ENCODE data around the gene ZBTB17.
A peak's percentile ranks its signal among the peaks of the same experiment; 100 is the strongest.
"Not testable (repeated sequence)": the region's sequence is repeated elsewhere in the genome, so short reads cannot be mapped to it uniquely, and the experiment has no call there.

Gene ZBTB17

GRCh38 chr1:15985611-15986297 lies 9.9 kb upstream of the ZBTB17 start:
- peak in 1 of 2 experiments; percentile 23 for DNase-seq

GRCh38 chr1:15983275-15983674 lies 7.4 kb upstream of the ZBTB17 start:
- no peak for DNase-seq

- DNase-seq, result no peak
Observed at GRCh38 chr1:15981679-15982078, 5.8 kb upstream of the ZBTB17 start.

GRCh38 chr1:15977947-15978346 lies 2.0 kb upstream of the ZBTB17 start:
- not testable (repeated sequence) for DNase-seq

GRCh38 chr1:15975358-15975804 lies 520 bp downstream of the ZBTB17 start:
- DNase-seq, result peak; percentile 79 to 83

- peak; percentile 51 to 52 for DNase-seq
Observed at GRCh38 chr1:15974855-15975254, 1.0 kb downstream of the ZBTB17 start.

GRCh38 chr1:15973772-15974171 lies 2.1 kb downstream of the ZBTB17 start:
- no peak for DNase-seq

GRCh38 chr1:15972409-15972808 lies 3.5 kb downstream of the ZBTB17 start:
- no peak for DNase-seq

GRCh38 chr1:15970911-15971310 lies 5.0 kb downstream of the ZBTB17 start:
- no peak for DNase-seq

GRCh38 chr1:15969321-15969880 lies 6.5 kb downstream of the ZBTB17 start:
- DNase-seq, result no peak

GRCh38 chr1:15968172-15968571 lies 7.7 kb downstream of the ZBTB17 start:
- DNase-seq, result no peak

- no peak for DNase-seq
Observed at GRCh38 chr1:15966956-15967344, 9.0 kb downstream of the ZBTB17 start.

- peak; percentile 81 to 87 for DNase-seq
Observed at GRCh38 chr1:15966081-15966955, 9.6 kb downstream of the ZBTB17 start.

- DNase-seq, result peak in 1 of 2 experiments; percentile 36
Observed at GRCh38 chr1:15965228-15965767, 10.6 kb downstream of the ZBTB17 start.

GRCh38 chr1:15963968-15964648 lies 11.8 kb downstream of the ZBTB17 start:
- no peak for DNase-seq

- DNase-seq, result no peak
Observed at GRCh38 chr1:15963363-15963967, 12.4 kb downstream of the ZBTB17 start.

GRCh38 chr1:15962671-15963362 lies 13.1 kb downstream of the ZBTB17 start:
- no peak for DNase-seq

GRCh38 chr1:15962176-15962575 lies 13.7 kb downstream of the ZBTB17 start:
- no peak for DNase-seq

GRCh38 chr1:15961492-15961891 lies 14.4 kb downstream of the ZBTB17 start:
- DNase-seq, result no peak

GRCh38 chr1:15960808-15961207 lies 15.1 kb downstream of the ZBTB17 start:
- no peak for DNase-seq

GRCh38 chr1:15959827-15960446 lies 16.0 kb downstream of the ZBTB17 start:
- peak; percentile 46 to 57 for DNase-seq
